ENCODE measurements around the gene DDX59.

DDX59 gene

DNA sequence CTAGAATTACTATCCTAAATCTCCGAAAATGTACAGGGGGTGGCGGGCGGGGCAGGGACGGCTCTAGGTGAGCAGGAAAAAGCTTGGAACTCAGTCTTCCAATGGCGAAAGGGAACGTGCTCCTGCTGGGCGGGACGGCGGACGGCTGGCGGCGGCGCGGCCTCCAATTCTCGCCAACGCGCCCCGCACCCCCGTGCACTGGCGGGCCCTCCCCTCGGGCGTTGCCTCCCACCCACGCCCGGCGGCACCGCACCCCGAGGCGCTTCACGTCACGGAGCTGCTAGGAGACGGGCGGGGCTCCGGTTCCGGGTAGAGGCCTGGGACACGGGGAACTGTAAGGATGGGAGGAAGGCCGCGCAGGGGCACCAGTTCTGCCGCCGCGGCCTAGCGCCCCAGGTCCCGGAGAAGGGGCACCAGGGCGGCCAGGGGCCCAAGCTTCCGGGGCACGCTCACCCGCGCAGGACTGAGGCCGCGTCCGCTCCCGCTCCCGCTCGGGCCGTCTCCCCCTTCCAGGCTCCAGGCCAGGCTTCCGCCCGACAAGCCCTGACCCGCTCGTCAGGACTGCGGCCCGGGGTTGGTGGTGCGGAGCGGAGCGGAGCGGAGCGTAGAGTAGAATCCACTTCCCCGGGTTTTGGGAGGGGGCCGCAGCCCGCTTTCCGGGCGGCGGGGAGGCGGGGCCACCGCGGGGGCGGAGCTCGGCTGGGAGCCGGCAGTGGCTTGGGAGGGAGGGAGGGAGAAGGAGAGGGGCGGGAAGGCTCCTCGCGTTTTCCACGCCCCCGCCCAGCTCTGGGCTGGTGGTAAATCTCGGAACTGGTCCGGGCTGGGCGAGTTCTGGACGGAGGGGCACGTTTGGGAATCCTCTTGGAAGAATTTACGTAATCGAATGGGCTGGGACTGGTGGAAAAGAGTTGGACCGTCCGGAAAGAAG, at the start of gene DDX59:
DDX59 (minus strand) TSS at position 594 of the 928 bp plus-strand sequence. CDS start 3,167 bp downstream, outside the sequence.
- FAIRE-seq: no peak

DNA sequence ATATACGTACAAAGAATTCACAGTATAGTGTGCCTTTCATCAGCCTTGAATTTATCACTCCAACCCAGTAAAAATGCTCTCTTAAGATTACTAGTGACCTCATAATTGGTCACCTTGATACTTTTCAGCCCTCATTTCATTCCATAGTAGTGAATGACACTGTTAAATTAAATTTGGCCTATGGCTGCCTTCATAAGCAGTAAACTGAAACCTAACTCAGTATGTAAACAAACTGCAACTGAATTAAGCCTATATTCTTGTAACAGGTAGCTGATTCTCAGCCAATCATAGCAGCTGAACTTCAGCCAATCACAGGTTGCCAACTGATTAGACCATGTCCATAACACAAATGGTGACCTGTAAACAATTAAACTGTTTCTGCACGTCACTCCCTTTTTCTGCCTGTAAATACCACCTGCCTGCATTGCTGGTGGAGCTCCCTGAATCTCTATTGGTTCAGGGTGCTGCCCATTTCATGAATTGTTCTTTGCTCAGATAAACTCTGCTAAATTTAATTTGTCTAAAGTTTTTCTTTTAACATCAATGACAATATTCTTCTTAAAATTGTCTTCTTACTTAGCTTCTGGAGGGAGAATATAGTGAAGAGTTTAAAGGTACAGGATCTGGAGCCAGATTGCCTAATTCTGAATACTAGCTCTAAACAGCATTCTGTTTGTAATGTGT, 44.9 kb upstream of the DDX59 start:
- no peak for FAIRE-seq

DNA sequence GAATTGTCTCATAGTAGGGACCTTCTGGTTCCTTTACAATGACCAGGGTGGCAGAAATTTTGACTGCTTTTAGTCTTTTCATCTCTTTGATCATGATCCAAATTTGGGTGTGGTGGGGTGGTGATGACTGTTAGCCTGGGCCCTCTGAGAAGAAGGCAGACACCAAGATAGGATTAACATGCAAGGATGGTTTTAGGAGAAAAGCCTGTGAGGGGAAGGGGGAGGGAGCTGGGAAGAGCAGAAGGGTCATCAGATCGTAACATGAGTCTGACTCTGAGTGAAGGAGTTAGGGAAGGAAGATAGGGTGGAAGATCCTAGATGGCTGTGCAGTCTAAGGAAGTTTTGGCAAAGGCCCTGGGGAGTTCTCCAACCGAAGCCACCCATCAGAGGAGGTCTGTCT, 40.5 kb upstream of the DDX59 start:
- FAIRE-seq: no peak

GRCh38 chr1:200708769-200709168, 39.1 kb upstream of the DDX59 start:
- FAIRE-seq: no peak

DNA sequence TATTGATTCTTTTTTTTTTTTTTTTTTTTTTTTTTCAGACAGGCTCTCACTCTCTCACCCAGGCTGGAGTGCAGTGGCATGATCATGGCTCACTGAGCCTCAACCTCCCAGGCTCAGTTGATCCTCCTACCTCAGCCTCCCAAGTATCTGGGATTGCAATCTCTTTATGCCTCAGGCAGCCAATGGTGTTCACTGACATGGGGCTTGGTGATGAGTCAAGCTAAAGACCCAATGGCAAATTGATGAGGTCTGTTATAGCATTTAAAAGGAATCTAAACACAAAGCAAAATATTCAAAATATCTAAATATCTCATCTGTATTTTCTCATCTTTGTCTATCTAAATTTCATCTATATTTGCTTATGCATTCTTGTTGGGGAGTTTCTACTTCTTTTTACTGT, 38.5 kb upstream of the DDX59 start:
- FAIRE-seq: no peak

- no peak for FAIRE-seq
Measured at GRCh38 chr1:200707116-200707515, 37.4 kb upstream of the DDX59 start.

GRCh38 chr1:200706111-200706814, 36.6 kb upstream of the DDX59 start:
- FAIRE-seq: no peak

- no peak for FAIRE-seq
Measured at GRCh38 chr1:200704986-200705500, 35.3 kb upstream of the DDX59 start.

DNA sequence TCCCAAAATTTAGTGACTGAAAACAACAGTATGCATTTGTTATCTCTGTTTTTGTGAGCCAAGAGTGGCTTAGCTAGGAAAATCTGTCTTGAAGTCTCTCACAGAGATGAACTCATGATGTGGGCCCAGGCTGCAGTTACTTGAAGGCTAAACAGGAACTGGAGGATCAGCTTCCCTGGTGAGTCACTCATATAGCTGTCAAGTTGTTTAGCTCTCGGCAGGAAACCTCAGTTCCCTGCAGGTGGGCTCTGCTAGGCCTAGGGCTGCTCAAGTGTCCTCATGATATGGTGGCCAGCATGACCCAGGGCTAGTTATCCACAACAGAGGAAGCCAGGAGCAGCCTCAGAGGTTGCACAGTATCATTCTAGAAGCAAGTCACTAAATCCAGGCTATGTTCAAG, 30.2 kb upstream of the DDX59 start:
- FAIRE-seq: no peak

GRCh38 chr1:200694738-200695137, 25.0 kb upstream of the DDX59 start:
- FAIRE-seq: no peak

DNA sequence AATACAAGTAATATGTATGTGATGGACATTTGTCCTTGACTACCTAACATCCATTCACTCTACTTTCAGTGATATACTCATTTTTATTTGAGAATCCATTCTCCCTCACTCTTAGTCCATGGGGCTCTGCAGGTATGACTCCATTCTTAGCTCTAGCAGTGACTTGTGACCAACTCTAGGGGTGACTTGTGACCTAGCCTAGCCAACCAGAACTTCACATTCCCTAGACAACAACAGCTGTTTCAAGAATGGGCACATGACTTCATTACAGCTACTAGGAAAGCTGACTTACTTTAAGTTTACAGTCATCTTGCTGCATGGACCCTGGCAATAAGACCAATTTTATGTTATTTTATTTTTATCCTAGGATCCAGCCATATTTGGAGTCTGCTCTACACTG, 23.6 kb upstream of the DDX59 start:
- FAIRE-seq: no peak

GRCh38 chr1:200692316-200692715, 22.6 kb upstream of the DDX59 start:
- FAIRE-seq: no peak

GRCh38 chr1:200686620-200687019, 16.9 kb upstream of the DDX59 start:
- FAIRE-seq: no peak

GRCh38 chr1:200684015-200684414, 14.3 kb upstream of the DDX59 start:
- FAIRE-seq: no peak

DNA sequence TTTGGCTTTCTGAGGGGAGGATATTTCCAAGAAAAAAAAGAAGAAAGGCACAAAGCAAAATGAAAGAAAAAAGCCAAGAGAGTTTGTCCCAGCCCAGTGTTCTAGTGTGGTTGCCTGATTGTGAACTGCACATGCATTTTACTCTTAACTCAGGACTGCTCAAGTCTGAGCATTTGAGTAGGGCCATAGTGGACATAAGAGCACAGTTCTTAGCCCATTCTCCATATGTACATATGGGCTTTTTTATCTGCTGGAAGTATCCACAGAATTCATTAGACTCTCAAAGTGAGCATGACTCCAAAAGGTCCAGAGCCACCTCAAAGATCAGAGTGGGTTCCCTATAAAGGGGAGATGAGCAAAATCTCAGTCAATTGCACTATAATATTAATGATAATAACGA, 13.6 kb upstream of the DDX59 start:
- FAIRE-seq: no peak

- no peak for FAIRE-seq
Measured at GRCh38 chr1:200681231-200681630, 11.5 kb upstream of the DDX59 start.

DNA sequence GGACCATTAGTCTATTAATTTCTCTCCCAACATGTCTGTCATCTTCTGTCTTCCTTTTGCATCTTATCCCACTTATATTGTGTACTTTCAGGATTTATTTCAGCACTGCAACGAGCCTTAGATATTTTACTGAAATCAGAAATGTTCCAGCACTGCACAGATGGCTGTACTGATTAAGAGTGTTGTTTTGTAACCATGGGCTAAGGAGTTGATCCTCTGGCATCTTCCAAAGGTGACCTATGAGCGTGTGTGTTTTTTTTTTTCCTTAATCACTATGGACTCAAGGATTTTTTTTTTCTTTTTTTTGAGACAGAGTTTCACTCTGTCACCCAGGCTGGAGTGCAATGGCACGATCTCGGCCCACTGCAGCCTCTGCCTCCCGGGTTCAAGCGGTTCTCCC, 7.1 kb upstream of the DDX59 start:
- no peak for FAIRE-seq

DNA sequence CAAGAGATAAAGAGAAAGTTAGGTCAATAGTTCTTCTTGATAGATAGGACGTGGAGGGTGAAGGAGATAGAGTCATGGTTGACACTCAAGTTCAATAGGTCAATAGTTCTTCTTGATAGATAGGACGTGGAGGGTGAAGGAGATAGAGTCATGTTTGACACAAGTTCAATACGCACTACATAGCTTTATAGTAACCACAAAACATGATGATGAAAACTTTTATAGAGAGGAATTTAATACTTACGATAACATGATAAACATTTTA, 5.8 kb upstream of the DDX59 start:
- no peak for FAIRE-seq

GRCh38 chr1:200674838-200675587, 5.3 kb upstream of the DDX59 start:
- FAIRE-seq: no peak

- FAIRE-seq: no peak
Measured at GRCh38 chr1:200673952-200674823, 4.5 kb upstream of the DDX59 start.

- FAIRE-seq: no peak
Measured at GRCh38 chr1:200671235-200671786, 1.6 kb upstream of the DDX59 start.
